ENCODE data around the gene CA9.

DNA sequence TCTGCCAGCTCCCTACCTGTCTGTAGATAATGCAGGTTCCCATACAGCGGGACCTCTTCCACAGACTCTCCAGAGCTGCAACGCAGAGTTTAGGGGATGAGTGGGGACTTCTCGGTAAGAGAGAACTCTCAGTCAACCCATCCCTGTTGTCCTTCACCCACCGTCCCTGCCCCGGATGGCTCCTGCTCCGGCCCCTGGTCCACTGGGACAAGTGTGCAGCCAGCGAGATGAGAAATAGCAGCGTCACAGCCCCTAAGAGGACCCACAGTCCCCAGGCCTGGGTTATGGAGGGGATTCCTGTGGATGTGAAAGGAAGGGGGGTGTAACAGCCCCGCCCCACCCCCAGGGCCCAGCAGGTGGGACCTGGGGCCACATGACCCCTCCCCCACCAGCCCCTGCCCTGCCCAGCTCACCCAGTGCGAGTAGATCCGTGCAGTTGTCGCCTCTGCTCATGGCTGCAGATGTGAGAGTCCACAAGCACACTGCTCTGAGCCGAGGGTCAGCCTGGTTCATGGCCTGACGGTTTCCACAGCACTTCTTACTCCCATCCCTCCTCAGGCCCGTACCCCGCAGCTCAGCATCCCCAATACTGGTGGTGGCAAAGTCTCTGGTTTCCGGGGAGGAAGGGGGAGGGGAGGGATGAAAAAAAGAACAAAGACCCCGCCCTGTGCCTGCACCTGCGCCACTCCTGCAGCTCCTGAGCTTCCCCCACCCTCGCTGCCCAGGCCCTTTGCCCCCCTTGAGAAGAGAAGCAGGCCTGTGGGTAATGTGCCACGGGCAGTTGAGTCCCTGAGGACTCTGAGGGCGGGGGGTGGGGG lies 23.2 kb upstream of the CA9 start, which contains the start of gene SIT1:
- TF ChIP-seq EZH2 (IDR thresholded peaks at IDR 0.05; ENCODE audit: low read depth, unreplicated experiment) (no peak), NANOG (IDR thresholded peaks at IDR 0.05; ENCODE audit: borderline replicate concordance) (no peak), POLR2AphosphoS5 (IDR thresholded peaks at IDR 0.05; ENCODE audit: low read depth) (peak; percentile 20; the same call in 1 of the 2 replicates), EZH2phosphoT487 (IDR thresholded peaks at IDR 0.05; ENCODE audit: unreplicated experiment) (no peak), JUNB (IDR thresholded peaks at IDR 0.05; ENCODE audit: unreplicated experiment) (no peak), ZNF331 (CRISPR knock-in tag; IDR thresholded peaks at IDR 0.05; ENCODE audit: low read depth) (no peak), REST (IDR thresholded peaks at IDR 0.05; ENCODE audit: unreplicated experiment) (no peak), CREB1 (CRISPR knock-in tag; IDR thresholded peaks at IDR 0.05; ENCODE audit: low read depth) (no peak), ZNF462 (CRISPR knock-in tag; IDR thresholded peaks at IDR 0.05) (no peak), STAT1 (IDR thresholded peaks at IDR 0.05; ENCODE audit: unreplicated experiment) (no peak), ZNF114 (CRISPR knock-in tag; IDR thresholded peaks at IDR 0.05) (no peak)
- TF ChIP-seq, protein P1, sequence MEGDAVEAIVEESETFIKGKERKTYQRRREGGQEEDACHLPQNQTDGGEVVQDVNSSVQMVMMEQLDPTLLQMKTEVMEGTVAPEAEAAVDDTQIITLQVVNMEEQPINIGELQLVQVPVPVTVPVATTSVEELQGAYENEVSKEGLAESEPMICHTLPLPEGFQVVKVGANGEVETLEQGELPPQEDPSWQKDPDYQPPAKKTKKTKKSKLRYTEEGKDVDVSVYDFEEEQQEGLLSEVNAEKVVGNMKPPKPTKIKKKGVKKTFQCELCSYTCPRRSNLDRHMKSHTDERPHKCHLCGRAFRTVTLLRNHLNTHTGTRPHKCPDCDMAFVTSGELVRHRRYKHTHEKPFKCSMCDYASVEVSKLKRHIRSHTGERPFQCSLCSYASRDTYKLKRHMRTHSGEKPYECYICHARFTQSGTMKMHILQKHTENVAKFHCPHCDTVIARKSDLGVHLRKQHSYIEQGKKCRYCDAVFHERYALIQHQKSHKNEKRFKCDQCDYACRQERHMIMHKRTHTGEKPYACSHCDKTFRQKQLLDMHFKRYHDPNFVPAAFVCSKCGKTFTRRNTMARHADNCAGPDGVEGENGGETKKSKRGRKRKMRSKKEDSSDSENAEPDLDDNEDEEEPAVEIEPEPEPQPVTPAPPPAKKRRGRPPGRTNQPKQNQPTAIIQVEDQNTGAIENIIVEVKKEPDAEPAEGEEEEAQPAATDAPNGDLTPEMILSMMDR (conservative IDR thresholded peaks at IDR 0.05; ENCODE audit: low read depth in 2 of 2) = no peak
